ENCODE data around the gene SPHK2.

The SPHK2 gene

GRCh38 chr19:48633148-48634035 lies 14.1 kb downstream of the SPHK2 start:
- Histone ChIP-seq H3K79me2 (ENCODE audit: control insufficient read depth, low read length) (peaks cover 27% of the 10 kb centered on the region), H3K27ac (ENCODE audit: low read depth, low read length) (peak overlapping the region; percentile 64), H3K4me1 (ENCODE audit: control insufficient read depth, low read length) (peaks cover 48% of the 10 kb centered on the region), H3K4me3 (ENCODE audit: low read length) (peak overlapping the region; percentile 87), H3K36me3 (ENCODE audit: control insufficient read depth, low read length) (peaks cover 35% of the 10 kb centered on the region), H3K9me3 (ENCODE audit: control insufficient read depth, insufficient read depth, low read length) (no peaks in the 10 kb centered on the region), H3K27me3 (ENCODE audit: control insufficient read depth, low read length) (no peaks in the 10 kb centered on the region), H4K20me1 (ENCODE audit: control insufficient read depth, insufficient read depth, low read depth, low read length) (no peaks in the 10 kb centered on the region), H3K9me2 (replicated peaks; ENCODE audit: control insufficient read depth, low read length) (no peaks in the 10 kb centered on the region), H3K4me2 (ENCODE audit: low read length) (peak overlapping the region; percentile 93), H3F3A (ENCODE audit: control insufficient read depth, insufficient read depth) (peaks cover 19% of the 10 kb centered on the region)
- TF ChIP-seq CTCF (IDR thresholded peaks at IDR 0.05; ENCODE audit: low read depth, low read length, poor library complexity, severe bottlenecking) (no peak), EZH2phosphoT487 (IDR thresholded peaks at IDR 0.05; ENCODE audit: borderline replicate concordance, low read length) (no peak)

- peaks cover 37% of the 10 kb centered on the region for H3K36me3 ChIP-seq (ENCODE audit: control insufficient read depth, low read length)
- no peaks in the 10 kb centered on the region for H4K20me1 ChIP-seq (ENCODE audit: control insufficient read depth, insufficient read depth, low read depth, low read length)
- H3K79me2 ChIP-seq (ENCODE audit: control insufficient read depth, low read length): peaks cover 27% of the 10 kb centered on the region
- H3K27me3 ChIP-seq (ENCODE audit: control insufficient read depth, low read length): no peaks in the 10 kb centered on the region
- H3F3A ChIP-seq (ENCODE audit: control insufficient read depth, insufficient read depth): peaks cover 19% of the 10 kb centered on the region
- peaks cover 54% of the 10 kb centered on the region for H3K4me1 ChIP-seq (ENCODE audit: control insufficient read depth, low read length)
- peak overlapping the region; percentile 93 for H3K4me2 ChIP-seq (ENCODE audit: low read length)
- H3K4me3 ChIP-seq (ENCODE audit: low read length): peak overlapping the region; percentile 87
- no peaks in the 10 kb centered on the region for H3K9me3 ChIP-seq (ENCODE audit: control insufficient read depth, insufficient read depth, low read length)
- H3K27ac ChIP-seq (ENCODE audit: low read depth, low read length): peak overlapping the region; percentile 64
- TF ChIP-seq CTCF (IDR thresholded peaks at IDR 0.05; ENCODE audit: low read depth, low read length, poor library complexity, severe bottlenecking): no peak
- no peak for TF ChIP-seq EZH2phosphoT487 (IDR thresholded peaks at IDR 0.05; ENCODE audit: borderline replicate concordance, low read length)
- H3K9me2 ChIP-seq (replicated peaks; ENCODE audit: control insufficient read depth, low read length): no peaks in the 10 kb centered on the region
These were observed 14.7 kb downstream of the SPHK2 start for GRCh38 chr19:48634036-48634342.

DNA sequence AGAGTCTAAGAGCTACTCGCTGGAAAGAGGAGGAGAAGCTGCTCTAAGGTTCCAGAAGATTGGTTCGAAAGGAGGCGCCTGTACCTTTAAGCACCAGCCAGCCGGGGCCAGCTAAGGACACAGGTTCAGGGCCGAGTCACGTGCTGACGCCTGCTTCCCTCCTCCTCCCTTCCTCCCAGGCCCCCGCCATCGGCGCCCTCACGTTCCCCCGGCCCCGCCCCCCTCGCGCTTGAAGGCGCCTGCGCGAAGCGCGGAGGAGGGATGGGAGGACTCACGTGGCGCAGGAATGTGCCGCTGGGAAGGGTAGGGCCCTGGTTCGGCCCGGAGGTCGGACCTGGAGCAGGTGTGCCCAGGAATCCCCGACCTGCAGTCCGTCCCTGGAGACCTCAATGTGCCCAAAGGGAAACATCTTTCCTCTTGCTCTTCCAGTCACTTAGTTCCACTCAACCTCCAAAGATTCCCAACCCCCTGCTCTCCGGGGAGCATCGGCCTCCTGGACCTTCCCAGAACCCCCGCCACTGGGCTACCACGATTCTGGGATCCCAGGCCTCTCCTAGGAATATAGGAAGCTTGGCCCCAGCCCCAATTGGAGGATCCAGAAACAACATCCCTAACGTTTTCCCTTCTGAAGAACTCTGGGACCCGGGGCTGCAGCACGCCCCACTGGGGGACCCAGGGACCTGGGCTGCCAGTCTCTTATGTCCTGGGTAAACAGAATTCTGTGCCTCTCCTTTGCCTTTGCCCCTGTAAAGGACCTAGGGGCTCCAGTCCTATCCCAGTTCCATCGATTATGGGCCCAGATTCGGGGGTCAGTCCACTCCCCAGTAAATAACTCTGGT lies 15.3 kb downstream of the SPHK2 start:
- H3K4me2 ChIP-seq (ENCODE audit: low read length): peak overlapping the region; percentile 93
- peaks cover 19% of the 10 kb centered on the region for H3F3A ChIP-seq (ENCODE audit: control insufficient read depth, insufficient read depth)
- TF ChIP-seq EZH2phosphoT487 (IDR thresholded peaks at IDR 0.05; ENCODE audit: borderline replicate concordance, low read length) (no peak), CTCF (IDR thresholded peaks at IDR 0.05; ENCODE audit: low read depth, low read length, poor library complexity, severe bottlenecking) (no peak)
- H3K4me1 ChIP-seq (ENCODE audit: control insufficient read depth, low read length): peaks cover 59% of the 10 kb centered on the region
- peaks cover 27% of the 10 kb centered on the region for H3K79me2 ChIP-seq (ENCODE audit: control insufficient read depth, low read length)
- no peaks in the 10 kb centered on the region for H3K9me2 ChIP-seq (replicated peaks; ENCODE audit: control insufficient read depth, low read length)
- H4K20me1 ChIP-seq (ENCODE audit: control insufficient read depth, insufficient read depth, low read depth, low read length): no peaks in the 10 kb centered on the region
- peaks cover 33% of the 10 kb centered on the region for H3K36me3 ChIP-seq (ENCODE audit: control insufficient read depth, low read length)
- H3K27me3 ChIP-seq (ENCODE audit: control insufficient read depth, low read length): no peaks in the 10 kb centered on the region
- H3K4me3 ChIP-seq (ENCODE audit: low read length): peak overlapping the region; percentile 87
- H3K27ac ChIP-seq (ENCODE audit: low read depth, low read length): peak overlapping the region; percentile 79
- H3K9me3 ChIP-seq (ENCODE audit: control insufficient read depth, insufficient read depth, low read length): no peaks in the 10 kb centered on the region

All from DOHH2 (cell line).